ENCODE data around the gene MRTFA. TPM values are rescaled to one million over a fixed set of nuclear protein-coding genes. Genes with fewer than 3 reads are reported as not detected.
"Not testable (repeated sequence)": the region's sequence is repeated elsewhere in the genome, so short reads cannot be mapped to it uniquely, and the experiment has no call there.

The MRTFA gene
- total RNA-seq, 4 donors from 2014 or later, result 45.5 to 90.2 (median 78.3) TPM

DNA sequence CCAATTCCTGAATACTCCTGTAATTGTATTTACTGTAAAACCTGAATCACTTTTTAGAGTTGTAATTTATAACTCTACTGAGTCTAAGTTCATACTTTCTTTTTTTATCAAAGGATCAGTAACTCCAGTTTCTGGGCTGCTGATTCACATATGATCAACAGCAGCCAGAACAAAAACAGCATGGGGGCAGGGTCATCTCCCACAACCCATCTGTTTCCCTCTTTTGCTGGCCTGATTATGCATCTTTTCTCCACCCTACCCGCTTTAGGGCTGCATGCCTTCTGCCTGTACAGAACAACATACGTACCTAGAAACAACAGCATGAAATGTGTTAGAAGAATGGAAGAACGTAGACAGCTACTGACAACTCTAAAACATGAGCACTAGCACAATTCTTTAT, 76.0 kb downstream of the MRTFA start:
- Histone ChIP-seq H3K4me1 (peaks cover 0 to 19% (median 0%) of the 10 kb centered on the region in 3 donors), H3K27me3 (no peaks in the 10 kb centered on the region), H3K4me3 (no peak overlapping the region), H3K36me3 (no peaks in the 10 kb centered on the region), H3K27ac (no peak overlapping the region), H3K9me3 (no peaks in the 10 kb centered on the region)
- ATAC-seq, result no peak
- WGBS, 2 donors (ENCODE audit: low coverage in 1 of 2), result 72% methylated on average over 3 of the region's 3 CpGs; no CpG with 5 or more reads in 1 of the 2 donors
- no peak for TF ChIP-seq EP300 (IDR thresholded peaks at IDR 0.05)
- no peak for TF ChIP-seq POLR2A (IDR thresholded peaks at IDR 0.05)
- TF ChIP-seq CTCF (IDR thresholded peaks at IDR 0.05), result no peak
- TF ChIP-seq POLR2AphosphoS5 (IDR thresholded peaks at IDR 0.05), result no peak

DNA sequence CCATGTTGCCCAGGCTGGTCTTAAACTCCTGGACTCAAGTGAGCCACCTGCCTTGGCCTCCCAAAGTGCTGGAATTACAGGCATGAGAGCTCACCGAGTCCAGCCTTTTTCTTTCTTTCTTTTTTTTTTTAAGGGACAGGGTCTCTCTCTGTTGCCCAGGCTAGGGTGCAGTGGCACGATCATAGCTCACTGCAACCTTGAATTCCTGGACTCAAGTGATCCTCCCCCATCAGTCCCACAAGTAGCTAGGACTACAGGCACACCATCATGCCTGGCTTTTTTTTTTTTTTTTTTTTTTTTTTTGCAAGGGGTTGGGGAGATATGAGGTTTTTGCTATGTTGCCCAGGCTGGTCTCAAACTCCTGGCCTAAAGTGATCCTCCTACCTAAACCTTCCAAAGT, 78.5 kb downstream of the MRTFA start:
- Histone ChIP-seq H3K27me3 (no peaks in the 10 kb centered on the region), H3K36me3 (no peaks in the 10 kb centered on the region), H3K27ac (no peak overlapping the region), H3K4me3 (no peak overlapping the region), H3K4me1 (peaks cover 0 to 19% (median 0%) of the 10 kb centered on the region in 3 donors), H3K9me3 (no peaks in the 10 kb centered on the region)
- 95 to 100% methylated on average over 2 of the region's 2 CpGs for WGBS, 2 donors (ENCODE audit: low coverage in 1 of 2)
- TF ChIP-seq POLR2A (IDR thresholded peaks at IDR 0.05) (no peak), CTCF (IDR thresholded peaks at IDR 0.05) (no peak), POLR2AphosphoS5 (IDR thresholded peaks at IDR 0.05) (no peak), EP300 (IDR thresholded peaks at IDR 0.05) (no peak)
- no peak for ATAC-seq

GRCh38 chr22:40556641-40557040, 79.9 kb downstream of the MRTFA start:
- Histone ChIP-seq H3K4me1 (peaks cover 0 to 19% (median 0%) of the 10 kb centered on the region in 3 donors), H3K27me3 (no peaks in the 10 kb centered on the region), H3K9me3 (no peaks in the 10 kb centered on the region), H3K4me3 (no peak overlapping the region), H3K27ac (no peak overlapping the region), H3K36me3 (peaks cover 0 to 7% of the 10 kb centered on the region in 2 donors)
- 50 to 60% methylated on average over 1 of the region's 1 CpG for WGBS, 2 donors (ENCODE audit: low coverage in 1 of 2)
- no peak for ATAC-seq
- TF ChIP-seq POLR2AphosphoS5 (IDR thresholded peaks at IDR 0.05) (no peak), CTCF (IDR thresholded peaks at IDR 0.05) (no peak), POLR2A (IDR thresholded peaks at IDR 0.05) (no peak), EP300 (IDR thresholded peaks at IDR 0.05) (no peak)

- ATAC-seq, H3K27ac ChIP-seq, H3K9me3 ChIP-seq, H3K4me3 ChIP-seq, H3K27me3 ChIP-seq: not testable (repeated sequence)
- peaks cover 0 to 20% of the 10 kb centered on the region in 2 donors for H3K36me3 ChIP-seq
- 86% methylated on average over 1 of the region's 1 CpG; no CpG with 5 or more reads in 1 of the 2 donors for WGBS, 2 donors (ENCODE audit: low coverage in 1 of 2)
- H3K4me1 ChIP-seq, result peaks cover 0 to 14% (median 0%) of the 10 kb centered on the region in 3 donors
Measured at GRCh38 chr22:40554023-40554422, 82.5 kb downstream of the MRTFA start.

GRCh38 chr22:40553014-40553554, 83.4 kb downstream of the MRTFA start:
- Histone ChIP-seq H3K4me1 (peaks cover 0 to 14% (median 0%) of the 10 kb centered on the region in 3 donors), H3K36me3 (peaks cover 0 to 23% of the 10 kb centered on the region in 2 donors), H3K27ac (no peak overlapping the region), H3K9me3 (no peaks in the 10 kb centered on the region), H3K4me3 (no peak overlapping the region), H3K27me3 (no peaks in the 10 kb centered on the region)
- no peak for TF ChIP-seq CTCF (IDR thresholded peaks at IDR 0.05)
- no peak for TF ChIP-seq POLR2AphosphoS5 (IDR thresholded peaks at IDR 0.05)
- TF ChIP-seq POLR2A (IDR thresholded peaks at IDR 0.05), result no peak
- TF ChIP-seq EP300 (IDR thresholded peaks at IDR 0.05), result no peak
- 93 to 95% methylated on average over 4 to 6 of the region's 7 CpGs for WGBS, 2 donors (ENCODE audit: low coverage in 1 of 2)
- ATAC-seq, result no peak
